Stimulated activated CD4-positive, alpha-beta T cell treated with anti-CD3 and anti-CD28 coated beads, Interleukin-4, amount 100 ng/mL, for 4 hours (primary cell): ENCODE data around the gene HMOX2.
A peak's percentile ranks its signal among the peaks of the same experiment; 100 is the strongest.

ENCODE experiments used
- DNase-seq, 2 experiments: peaks; one replicate each; pipeline ENCODE4 v3.0.0-alpha.2; 2020

The HMOX2 gene

DNA sequence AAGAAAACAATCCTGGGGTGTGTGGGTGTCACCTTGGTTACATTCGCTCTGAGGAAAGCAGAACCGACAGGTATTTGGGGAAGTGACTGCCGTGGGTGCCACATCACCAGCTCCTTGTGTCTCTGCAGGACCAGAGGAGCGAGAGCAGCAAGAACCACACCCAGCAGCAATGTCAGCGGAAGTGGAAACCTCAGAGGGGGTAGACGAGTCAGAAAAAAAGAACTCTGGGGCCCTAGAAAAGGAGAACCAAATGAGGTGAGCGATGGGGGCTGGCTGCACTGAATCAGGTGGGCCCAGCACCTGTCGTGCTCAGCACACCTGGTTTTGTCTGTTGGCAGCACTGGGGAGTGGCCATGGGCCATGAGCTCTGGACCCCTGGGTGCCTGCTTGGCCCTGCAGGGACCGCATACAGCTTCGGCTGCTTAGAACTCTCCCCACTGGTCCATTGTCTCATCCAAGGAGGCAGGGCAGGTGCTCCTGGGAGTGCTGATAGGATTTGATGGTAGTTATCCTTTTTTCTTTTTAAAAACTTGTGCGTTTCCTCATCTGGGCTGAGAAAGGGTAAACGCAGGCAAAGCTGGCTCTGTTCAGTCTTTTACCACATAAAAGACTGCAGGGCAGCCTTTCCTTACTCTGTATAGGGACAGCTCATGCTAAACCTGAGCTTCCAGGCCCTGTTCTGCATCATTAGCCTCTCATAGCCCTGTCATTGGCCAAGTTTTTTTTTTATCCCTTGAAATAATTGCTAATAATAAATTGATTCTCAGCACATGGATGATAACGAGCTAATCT is 29.4 kb downstream of the HMOX2 start:
- peak; percentile 40 to 76 for DNase-seq

DNA sequence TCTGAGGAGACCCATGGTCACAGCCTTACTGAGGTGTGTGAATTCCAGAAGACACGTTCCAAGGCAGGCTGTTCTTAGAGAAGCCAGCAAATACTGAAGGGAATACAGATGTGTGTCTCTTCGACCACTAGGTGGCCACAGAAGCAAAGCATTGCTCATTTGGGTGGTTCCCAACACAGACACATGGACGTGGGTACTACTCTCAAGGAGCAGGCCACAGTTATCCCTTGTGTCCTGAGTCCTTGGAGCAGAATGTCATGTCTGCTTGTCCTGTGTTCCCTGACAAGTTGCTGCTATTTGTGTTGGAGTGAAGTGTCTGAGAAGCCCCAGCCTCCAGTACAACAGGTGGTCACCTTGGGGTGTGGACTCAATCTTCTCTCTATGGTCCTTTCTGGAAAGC is 30.3 kb downstream of the HMOX2 start:
- peak; percentile 32 to 59 for DNase-seq

DNA sequence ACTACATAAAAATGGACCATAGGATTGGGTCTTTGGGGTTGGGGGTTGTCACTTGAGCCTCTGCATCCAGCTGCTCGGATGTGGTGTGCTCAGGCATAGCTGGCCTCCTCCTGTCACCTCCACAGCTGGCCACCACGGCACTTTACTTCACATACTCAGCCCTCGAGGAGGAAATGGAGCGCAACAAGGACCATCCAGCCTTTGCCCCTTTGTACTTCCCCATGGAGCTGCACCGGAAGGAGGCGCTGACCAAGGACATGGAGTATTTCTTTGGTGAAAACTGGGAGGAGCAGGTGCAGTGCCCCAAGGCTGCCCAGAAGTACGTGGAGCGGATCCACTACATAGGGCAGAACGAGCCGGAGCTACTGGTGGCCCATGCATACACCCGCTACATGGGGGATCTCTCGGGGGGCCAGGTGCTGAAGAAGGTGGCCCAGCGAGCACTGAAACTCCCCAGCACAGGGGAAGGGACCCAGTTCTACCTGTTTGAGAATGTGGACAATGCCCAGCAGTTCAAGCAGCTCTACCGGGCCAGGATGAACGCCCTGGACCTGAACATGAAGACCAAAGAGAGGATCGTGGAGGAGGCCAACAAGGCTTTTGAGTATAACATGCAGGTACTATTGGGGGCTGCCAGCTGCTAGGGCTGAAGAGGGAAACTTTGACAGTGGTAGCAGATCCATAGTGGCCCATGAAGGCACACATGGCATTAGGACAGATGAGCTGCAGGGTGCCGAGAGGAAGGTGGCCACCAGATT is 31.6 kb downstream of the HMOX2 start:
- DNase-seq: no peak

GRCh38 chr16:4508806-4509205 is 32.6 kb downstream of the HMOX2 start:
- no peak for DNase-seq

DNA sequence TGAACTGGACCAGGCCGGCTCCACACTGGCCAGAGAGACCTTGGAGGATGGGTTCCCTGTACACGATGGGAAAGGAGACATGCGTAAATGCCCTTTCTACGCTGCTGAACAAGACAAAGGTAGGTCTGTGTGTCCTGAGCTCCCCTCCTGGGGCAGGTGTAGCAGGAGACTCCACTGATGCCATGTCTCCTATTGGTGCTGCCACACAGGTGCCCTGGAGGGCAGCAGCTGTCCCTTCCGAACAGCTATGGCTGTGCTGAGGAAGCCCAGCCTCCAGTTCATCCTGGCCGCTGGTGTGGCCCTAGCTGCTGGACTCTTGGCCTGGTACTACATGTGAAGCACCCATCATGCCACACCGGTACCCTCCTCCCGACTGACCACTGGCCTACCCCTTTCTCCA is 33.2 kb downstream of the HMOX2 start:
- no peak for DNase-seq

- no peak for DNase-seq
Observed at GRCh38 chr16:4510131-4510530, 33.9 kb downstream of the HMOX2 start.

DNA sequence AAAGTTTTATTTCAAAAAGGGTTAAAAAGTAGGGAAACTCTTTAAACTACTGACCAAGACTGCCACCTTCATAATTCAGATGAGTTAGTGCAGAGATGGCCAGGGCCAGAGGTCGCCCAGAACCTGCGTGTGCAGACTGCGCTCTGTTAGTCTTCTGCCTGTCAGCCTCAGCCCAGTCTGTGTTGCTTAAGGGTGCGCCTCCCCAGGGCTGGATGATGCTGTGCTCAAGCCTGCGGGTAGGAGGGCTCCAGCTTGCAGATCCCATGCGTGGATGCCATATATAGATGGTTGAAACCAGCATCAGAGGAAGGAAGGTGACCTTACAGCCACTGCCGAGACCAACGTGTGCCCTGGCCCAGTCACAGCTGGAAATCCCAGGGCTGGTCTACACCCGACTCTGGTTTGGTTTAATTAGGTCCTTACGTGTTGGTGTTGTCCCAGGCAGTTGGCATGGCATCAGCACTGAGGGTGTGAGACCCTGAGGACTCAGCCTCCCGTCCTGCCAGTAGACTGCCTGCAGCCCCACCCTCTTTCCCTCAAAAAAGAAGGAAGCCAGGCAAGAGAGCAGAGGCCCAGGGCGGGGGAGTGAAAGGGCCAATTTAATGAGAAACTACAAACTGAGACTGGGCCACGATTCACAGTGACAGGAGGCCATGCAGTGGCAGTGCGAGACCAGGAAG is 34.7 kb downstream of the HMOX2 start:
- DNase-seq: no peak

DNA sequence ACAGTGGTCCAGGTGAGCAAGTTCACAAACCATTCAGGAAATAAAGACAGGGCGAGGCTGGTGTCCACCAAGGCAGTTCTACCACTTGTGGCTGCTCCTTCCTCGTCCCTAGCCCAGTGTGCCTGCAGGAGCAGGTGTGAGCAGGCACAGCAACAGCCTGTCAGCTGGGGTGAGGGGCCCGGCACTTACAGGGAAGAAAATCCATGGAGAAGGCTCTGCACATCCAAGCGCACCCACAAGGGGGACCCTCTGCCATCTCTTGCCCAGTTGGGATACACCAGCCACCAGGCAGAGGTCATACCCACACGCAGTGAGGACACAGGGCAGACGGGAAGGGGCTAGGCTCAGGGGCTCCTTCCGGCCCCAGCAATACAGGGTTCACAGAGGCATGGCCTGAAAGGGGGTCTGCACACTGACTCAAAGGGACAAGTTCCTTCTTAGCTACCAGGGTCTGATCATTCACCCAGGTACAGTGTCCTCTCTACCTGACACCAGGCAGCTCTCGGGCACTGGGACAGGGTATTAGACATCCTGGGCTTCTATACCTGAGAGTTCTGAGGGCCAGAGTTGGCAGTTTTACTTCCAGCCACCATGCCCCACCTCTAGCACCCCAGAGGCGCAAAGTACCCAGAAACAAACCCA is 35.4 kb downstream of the HMOX2 start:
- DNase-seq: no peak

DNA sequence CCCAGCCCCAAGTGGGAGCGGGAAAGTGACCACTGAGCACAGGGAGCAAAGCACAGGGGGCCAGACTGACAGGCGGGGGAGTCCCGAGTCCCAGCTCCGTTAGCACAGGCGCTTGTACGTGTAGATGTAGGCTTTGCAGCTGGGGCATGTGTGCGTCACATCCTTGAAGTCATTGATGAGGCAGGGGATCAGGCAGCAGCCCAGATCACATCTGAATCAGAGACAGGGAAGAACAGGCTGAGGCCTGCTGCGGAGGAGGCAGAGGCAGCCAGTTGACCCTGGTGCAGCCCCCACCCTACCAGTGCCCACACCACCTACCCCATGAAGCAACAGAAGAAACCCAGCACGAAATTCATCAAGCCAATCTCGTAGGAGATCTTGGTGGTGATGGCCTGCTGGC is 36.3 kb downstream of the HMOX2 start:
- no peak for DNase-seq

GRCh38 chr16:4513086-4513860 is 37.1 kb downstream of the HMOX2 start:
- no peak for DNase-seq

DNA sequence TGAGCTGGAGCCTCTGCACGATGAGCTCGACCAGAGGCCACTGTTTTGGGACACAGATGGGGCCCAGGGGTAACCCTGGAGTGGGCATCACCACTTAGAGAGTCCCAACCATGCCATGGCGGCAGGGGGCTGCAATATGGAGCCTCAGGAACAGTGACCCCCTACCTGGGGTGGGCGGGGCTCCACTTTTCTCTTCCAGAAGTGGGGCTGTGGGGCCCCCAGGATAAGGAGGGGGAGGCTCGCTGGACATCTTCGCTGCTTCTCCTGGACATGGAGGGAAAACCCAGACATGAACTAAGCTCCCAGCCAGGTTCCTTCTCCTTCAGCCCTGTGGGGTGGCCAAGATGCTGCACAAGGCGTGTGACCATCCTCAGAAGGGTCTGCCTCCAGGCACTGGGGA is 37.7 kb downstream of the HMOX2 start:
- no peak for DNase-seq

GRCh38 chr16:4514606-4515005 is 38.4 kb downstream of the HMOX2 start:
- DNase-seq: no peak

DNA sequence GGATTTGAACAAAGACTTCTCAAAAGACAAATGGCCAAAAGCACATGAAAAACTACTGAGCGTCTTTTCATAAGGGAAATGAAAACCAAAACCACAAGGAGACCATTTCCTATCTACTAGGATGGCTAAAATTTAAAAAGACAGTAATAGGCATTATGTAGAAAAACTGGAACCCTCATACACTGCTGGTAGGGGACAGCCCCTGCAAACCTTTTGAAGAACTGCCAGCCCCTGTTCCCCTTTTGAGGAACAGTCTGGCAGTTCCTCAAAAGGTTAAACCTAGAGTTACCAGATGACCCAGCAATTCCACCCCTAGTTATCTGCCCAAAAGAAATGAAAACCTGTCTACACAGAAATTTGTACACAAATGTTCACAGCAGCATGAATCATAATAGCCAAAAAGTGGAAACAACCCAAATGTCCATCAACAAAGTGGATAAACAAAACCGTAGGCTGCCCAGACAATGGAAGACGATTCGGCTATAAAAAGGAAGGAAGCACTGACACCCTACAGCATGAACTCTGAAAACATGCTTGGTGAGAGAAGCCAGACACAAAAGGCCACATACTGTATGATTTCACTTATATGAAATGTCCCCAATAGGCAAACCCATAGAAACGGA is 39.5 kb downstream of the HMOX2 start:
- DNase-seq: no peak

DNA sequence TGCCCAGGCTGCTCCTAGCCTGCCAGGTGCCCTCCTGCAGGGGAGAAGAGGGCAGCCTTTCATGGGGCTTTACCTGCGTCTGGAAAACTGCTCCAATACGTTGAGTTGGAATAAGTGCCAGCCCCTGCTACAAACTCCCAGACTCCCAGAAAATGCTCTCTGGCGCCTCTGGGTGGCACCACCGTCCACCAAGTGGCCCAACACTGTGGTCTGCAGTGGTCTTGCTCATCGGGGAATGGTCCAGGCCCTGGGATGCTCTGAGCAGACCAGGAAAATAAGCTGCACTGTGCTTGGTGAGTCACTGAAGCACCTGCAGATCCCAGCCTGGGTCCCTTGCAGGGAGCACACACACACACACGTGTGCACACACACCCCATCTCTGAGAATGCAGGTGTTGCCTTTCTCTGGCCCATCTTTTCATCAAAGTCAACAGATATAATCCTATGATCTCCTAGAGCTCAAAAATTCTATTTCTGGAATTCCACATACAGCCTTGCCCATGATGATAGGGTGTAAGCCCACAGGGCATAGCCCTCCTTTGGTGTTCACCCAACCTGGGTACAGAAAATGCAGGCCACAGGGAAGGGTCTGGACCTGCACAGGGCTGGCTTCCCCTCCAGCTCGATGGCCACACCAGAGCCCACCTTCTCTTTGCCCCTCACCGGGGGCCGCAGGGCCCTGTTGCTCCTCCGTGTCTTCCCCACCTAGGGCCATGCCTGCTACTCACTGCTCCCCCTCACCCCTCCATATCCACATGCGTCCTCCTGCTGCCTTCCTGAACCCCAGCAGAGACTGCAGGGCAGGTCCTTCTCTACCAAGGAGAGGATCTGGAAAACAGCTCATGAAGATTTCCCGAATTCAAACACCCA is 41.8 kb downstream of the HMOX2 start:
- no peak for DNase-seq

- DNase-seq: no peak
Observed at GRCh38 chr16:4519274-4520058, 43.3 kb downstream of the HMOX2 start.

- no peak for DNase-seq
Observed at GRCh38 chr16:4520913-4521312, 44.7 kb downstream of the HMOX2 start.

DNA sequence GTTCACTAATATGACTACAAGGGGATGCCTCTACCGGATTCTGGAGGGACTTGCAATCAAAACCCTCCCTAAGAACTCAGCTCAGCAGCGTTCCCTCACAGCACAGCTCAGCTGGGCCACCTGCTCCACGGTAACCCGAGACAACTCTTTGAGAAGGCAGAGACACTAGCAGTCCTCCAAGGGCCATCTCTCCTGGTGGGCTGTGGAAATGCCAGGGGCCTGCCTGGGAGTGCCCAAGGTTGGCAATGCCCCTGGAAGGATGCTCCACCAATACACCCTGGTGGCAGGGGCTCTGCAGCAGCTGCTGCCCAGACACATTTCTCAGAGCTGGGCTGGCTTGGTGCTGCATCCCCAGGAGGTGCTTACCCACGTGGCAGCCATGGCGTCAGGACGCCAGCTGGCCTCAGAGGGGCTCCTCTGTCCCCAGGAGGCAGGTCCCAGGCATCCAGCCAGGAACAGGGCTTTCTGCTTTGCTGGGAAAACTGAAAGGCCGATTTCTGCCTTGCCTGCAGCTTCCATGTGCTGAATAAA is 45.9 kb downstream of the HMOX2 start:
- no peak for DNase-seq

GRCh38 chr16:4523686-4524085 is 47.5 kb downstream of the HMOX2 start:
- DNase-seq: no peak

DNA sequence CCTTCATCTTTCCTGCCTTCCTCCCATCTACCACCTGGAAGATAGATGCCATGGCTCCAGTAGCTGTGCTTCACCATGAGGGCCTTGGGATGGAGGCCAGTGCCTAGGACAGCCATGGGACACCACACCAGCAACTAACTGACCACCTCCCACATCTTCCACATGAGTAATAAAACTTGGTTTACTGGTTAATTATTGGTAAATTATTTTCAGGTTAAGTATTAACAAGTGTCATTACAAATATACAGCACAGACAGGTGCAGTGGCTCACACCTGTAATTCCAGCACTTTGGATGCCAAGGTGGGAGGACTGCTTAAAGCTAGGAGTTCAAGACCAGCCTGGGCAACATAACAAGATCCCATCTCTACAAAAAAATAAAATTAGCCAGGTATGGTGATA is 48.4 kb downstream of the HMOX2 start:
- no peak for DNase-seq

GRCh38 chr16:4525069-4525468 is 48.9 kb downstream of the HMOX2 start:
- no peak for DNase-seq
